ENCODE measurements around the gene NGRN.
"Not testable (repeated sequence)": the region's sequence is repeated elsewhere in the genome, so short reads cannot be mapped to it uniquely, and the experiment has no call there.

The NGRN gene

GRCh38 chr15:90300988-90301706, 35.7 kb downstream of the NGRN start:
- H3K4me1 ChIP-seq (ENCODE audit: control insufficient read depth, insufficient read depth, low read length, poor library complexity, severe bottlenecking) = no peaks in the 10 kb centered on the region
- no peaks in the 10 kb centered on the region for H3K36me3 ChIP-seq (ENCODE audit: control insufficient read depth, insufficient read depth, low read length)
- H3K27ac ChIP-seq (ENCODE audit: low read depth, low read length, severe bottlenecking) = no peak overlapping the region
- H3K4me3 ChIP-seq (ENCODE audit: extremely low read depth, insufficient read depth, low read length, poor library complexity, severe bottlenecking) = no peak overlapping the region
- 64 to 69% methylated on average over 14 to 21 of the region's 21 CpGs for WGBS, 2 experiments (ENCODE audit: insufficient coverage in 2 of 2)
- H3K9me3 ChIP-seq (ENCODE audit: control insufficient read depth, low read length) = no peaks in the 10 kb centered on the region

GRCh38 chr15:90301707-90302300, 36.3 kb downstream of the NGRN start:
- no peak overlapping the region for H3K4me3 ChIP-seq (ENCODE audit: extremely low read depth, insufficient read depth, low read length, poor library complexity, severe bottlenecking)
- 91 to 92% methylated on average over 5 to 6 of the region's 8 CpGs for WGBS, 2 experiments (ENCODE audit: insufficient coverage in 2 of 2)

GRCh38 chr15:90305355-90305754, 39.9 kb downstream of the NGRN start:
- not testable (repeated sequence) for H3K27ac ChIP-seq (ENCODE audit: low read depth, low read length, severe bottlenecking); H3K4me3 ChIP-seq (ENCODE audit: extremely low read depth, insufficient read depth, low read length, poor library complexity, severe bottlenecking); H3K36me3 ChIP-seq (ENCODE audit: control insufficient read depth, insufficient read depth, low read length); H3K4me1 ChIP-seq (ENCODE audit: control insufficient read depth, insufficient read depth, low read length, poor library complexity, severe bottlenecking); H3K9me3 ChIP-seq (ENCODE audit: control insufficient read depth, low read length)
- WGBS, 2 experiments (ENCODE audit: insufficient coverage in 2 of 2) = 92 to 96% methylated on average over 9 to 13 of the region's 14 CpGs

More at GRCh38 chr15:90301707-90302300, 36.3 kb downstream of the NGRN start:
- Histone ChIP-seq H3K36me3 (ENCODE audit: control insufficient read depth, insufficient read depth, low read length) (no peaks in the 10 kb centered on the region), H3K9me3 (ENCODE audit: control insufficient read depth, low read length) (no peaks in the 10 kb centered on the region), H3K4me1 (ENCODE audit: control insufficient read depth, insufficient read depth, low read length, poor library complexity, severe bottlenecking) (no peaks in the 10 kb centered on the region), H3K27ac (ENCODE audit: low read depth, low read length, severe bottlenecking) (no peak overlapping the region)

DNA sequence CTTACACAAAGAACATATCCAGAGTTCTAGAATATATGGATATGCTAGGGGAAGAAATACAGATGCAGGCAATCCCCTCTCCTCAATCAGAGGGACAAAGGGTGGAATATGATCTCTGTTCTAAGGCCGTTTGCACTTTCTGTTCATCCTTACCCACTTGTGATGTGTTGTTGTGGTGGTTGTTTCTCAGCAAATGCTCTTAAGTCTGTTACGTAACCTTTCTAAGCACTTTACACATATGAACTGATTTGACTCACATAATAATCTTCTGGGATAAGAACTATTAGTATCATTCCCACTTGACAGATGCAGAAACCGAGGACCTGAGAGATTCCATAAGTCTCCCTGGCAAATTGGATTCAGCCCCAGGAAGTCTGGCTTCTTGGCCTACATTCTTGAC, 40.5 kb downstream of the NGRN start:
- 80 to 100% methylated on average over 1 of the region's 3 CpGs for WGBS, 2 experiments (ENCODE audit: insufficient coverage in 2 of 2)
- Histone ChIP-seq H3K4me3 (ENCODE audit: extremely low read depth, insufficient read depth, low read length, poor library complexity, severe bottlenecking) (no peak overlapping the region), H3K27ac (ENCODE audit: low read depth, low read length, severe bottlenecking) (no peak overlapping the region), H3K4me1 (ENCODE audit: control insufficient read depth, insufficient read depth, low read length, poor library complexity, severe bottlenecking) (no peaks in the 10 kb centered on the region), H3K9me3 (ENCODE audit: control insufficient read depth, low read length) (no peaks in the 10 kb centered on the region), H3K36me3 (ENCODE audit: control insufficient read depth, insufficient read depth, low read length) (no peaks in the 10 kb centered on the region)

GRCh38 chr15:90306560-90306959, 41.1 kb downstream of the NGRN start:
- 82 to 93% methylated on average over 2 to 3 of the region's 6 CpGs for WGBS, 2 experiments (ENCODE audit: insufficient coverage in 2 of 2)
- H3K4me3 ChIP-seq (ENCODE audit: extremely low read depth, insufficient read depth, low read length, poor library complexity, severe bottlenecking) = no peak overlapping the region
- H3K27ac ChIP-seq (ENCODE audit: low read depth, low read length, severe bottlenecking) = no peak overlapping the region
- H3K9me3 ChIP-seq (ENCODE audit: control insufficient read depth, low read length) = no peaks in the 10 kb centered on the region
- no peaks in the 10 kb centered on the region for H3K4me1 ChIP-seq (ENCODE audit: control insufficient read depth, insufficient read depth, low read length, poor library complexity, severe bottlenecking)
- H3K36me3 ChIP-seq (ENCODE audit: control insufficient read depth, insufficient read depth, low read length) = no peaks in the 10 kb centered on the region

- Histone ChIP-seq H3K9me3 (ENCODE audit: control insufficient read depth, low read length) (no peaks in the 10 kb centered on the region), H3K36me3 (ENCODE audit: control insufficient read depth, insufficient read depth, low read length) (no peaks in the 10 kb centered on the region), H3K27ac (ENCODE audit: low read depth, low read length, severe bottlenecking) (no peak overlapping the region), H3K4me1 (ENCODE audit: control insufficient read depth, insufficient read depth, low read length, poor library complexity, severe bottlenecking) (no peaks in the 10 kb centered on the region), H3K4me3 (ENCODE audit: extremely low read depth, insufficient read depth, low read length, poor library complexity, severe bottlenecking) (no peak overlapping the region)
- 89 to 100% methylated on average over 1 of the region's 2 CpGs for WGBS, 2 experiments (ENCODE audit: insufficient coverage in 2 of 2)
Measured at GRCh38 chr15:90307661-90308060, 42.2 kb downstream of the NGRN start.

DNA sequence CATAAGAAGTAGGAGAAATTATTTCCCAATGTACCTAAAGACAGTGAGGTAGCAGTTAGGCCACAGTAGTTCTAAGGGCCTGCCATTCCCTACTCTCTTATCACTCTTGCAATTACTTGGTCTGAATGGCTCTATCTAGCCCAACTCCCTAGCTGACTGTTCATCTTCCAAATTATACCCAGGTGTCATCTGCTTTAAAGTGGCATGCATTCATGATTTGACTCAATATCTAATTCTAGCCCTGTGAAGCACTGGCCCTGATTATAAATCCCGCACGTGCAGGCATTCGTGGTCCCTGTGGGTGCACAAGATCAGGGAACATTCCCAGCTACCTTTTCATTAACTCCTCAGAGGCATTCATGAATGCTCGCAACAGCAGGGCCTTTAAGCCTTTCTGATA, 43.5 kb downstream of the NGRN start:
- Histone ChIP-seq H3K27ac (ENCODE audit: low read depth, low read length, severe bottlenecking) (no peak overlapping the region), H3K4me1 (ENCODE audit: control insufficient read depth, insufficient read depth, low read length, poor library complexity, severe bottlenecking) (no peaks in the 10 kb centered on the region), H3K9me3 (ENCODE audit: control insufficient read depth, low read length) (no peaks in the 10 kb centered on the region), H3K4me3 (ENCODE audit: extremely low read depth, insufficient read depth, low read length, poor library complexity, severe bottlenecking) (no peak overlapping the region), H3K36me3 (ENCODE audit: control insufficient read depth, insufficient read depth, low read length) (no peaks in the 10 kb centered on the region)
- 96 to 97% methylated on average over 4 of the region's 4 CpGs for WGBS, 2 experiments (ENCODE audit: insufficient coverage in 2 of 2)

DNA sequence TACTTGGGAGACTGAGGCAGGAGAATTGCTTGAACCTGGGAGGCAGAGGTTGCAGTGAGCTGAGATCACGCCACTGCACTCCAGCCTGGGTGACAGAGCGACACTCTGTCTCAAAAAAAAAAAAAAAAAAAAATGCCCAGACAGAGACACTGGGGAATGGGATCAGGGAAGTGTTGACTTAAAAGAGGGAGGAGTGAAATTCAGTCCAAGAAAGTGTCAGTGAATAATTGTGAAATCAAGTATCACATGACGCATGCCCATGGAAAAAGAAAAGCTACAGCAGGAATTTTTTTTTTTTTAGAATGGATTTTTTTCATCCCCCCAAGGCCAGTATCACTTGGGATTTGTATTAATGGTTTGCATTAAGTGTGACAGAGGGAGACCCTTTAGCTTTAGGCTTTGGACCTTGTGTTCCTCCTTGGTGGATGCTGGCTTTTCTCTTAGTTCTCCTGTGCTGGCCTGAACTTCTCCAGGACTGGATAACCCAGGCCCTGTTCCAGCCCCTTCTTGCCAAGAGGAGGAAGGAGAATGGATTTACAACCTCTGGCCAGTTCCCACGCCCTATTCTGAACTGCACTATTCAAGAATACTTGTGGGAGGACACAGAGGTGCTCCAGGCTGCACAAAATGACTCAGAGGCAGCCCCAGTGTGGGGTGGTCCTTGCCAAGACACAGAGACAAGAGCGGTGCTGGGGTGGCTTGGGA, 50.0 kb downstream of the NGRN start:
- H3K9me3 ChIP-seq (ENCODE audit: control insufficient read depth, low read length) = no peaks in the 10 kb centered on the region
- no CpG with 5 or more reads among the region's 5 CpGs for WGBS, 2 experiments (ENCODE audit: insufficient coverage in 2 of 2)
- H3K36me3 ChIP-seq (ENCODE audit: control insufficient read depth, insufficient read depth, low read length) = no peaks in the 10 kb centered on the region
- H3K27ac ChIP-seq (ENCODE audit: low read depth, low read length, severe bottlenecking) = no peak overlapping the region
- peaks cover 8% of the 10 kb centered on the region for H3K4me1 ChIP-seq (ENCODE audit: control insufficient read depth, insufficient read depth, low read length, poor library complexity, severe bottlenecking)
- H3K4me3 ChIP-seq (ENCODE audit: extremely low read depth, insufficient read depth, low read length, poor library complexity, severe bottlenecking) = no peak overlapping the region

DNA sequence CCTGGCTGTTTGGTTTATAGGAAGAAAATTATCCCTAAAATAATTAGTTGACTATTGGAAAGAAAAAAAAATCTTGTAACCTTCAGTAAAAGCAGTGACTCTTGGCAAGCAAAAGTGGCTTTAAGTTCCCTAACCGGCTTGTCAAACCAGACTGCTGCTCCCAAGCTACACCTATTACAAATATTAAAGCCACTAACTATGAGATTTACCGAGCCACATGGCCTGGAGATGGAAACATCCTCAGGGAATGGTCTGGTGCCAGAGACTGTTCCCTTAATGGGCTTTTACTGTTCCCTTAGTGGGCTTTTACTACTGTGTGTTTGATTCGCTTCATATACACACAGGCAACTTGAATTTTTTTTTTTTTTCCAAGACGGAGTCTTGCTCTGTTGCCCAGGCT, 50.7 kb downstream of the NGRN start:
- H3K4me1 ChIP-seq (ENCODE audit: control insufficient read depth, insufficient read depth, low read length, poor library complexity, severe bottlenecking) = peaks cover 10% of the 10 kb centered on the region
- H3K27ac ChIP-seq (ENCODE audit: low read depth, low read length, severe bottlenecking) = no peak overlapping the region
- 94 to 100% methylated on average over 2 of the region's 4 CpGs for WGBS, 2 experiments (ENCODE audit: insufficient coverage in 2 of 2)

GRCh38 chr15:90318591-90318990, 53.1 kb downstream of the NGRN start:
- Histone ChIP-seq H3K9me3 (ENCODE audit: control insufficient read depth, low read length) (no peaks in the 10 kb centered on the region), H3K36me3 (ENCODE audit: control insufficient read depth, insufficient read depth, low read length) (no peaks in the 10 kb centered on the region), H3K4me1 (ENCODE audit: control insufficient read depth, insufficient read depth, low read length, poor library complexity, severe bottlenecking) (peaks cover 19% of the 10 kb centered on the region), H3K4me3 (ENCODE audit: extremely low read depth, insufficient read depth, low read length, poor library complexity, severe bottlenecking) (no peak overlapping the region), H3K27ac (ENCODE audit: low read depth, low read length, severe bottlenecking) (no peak overlapping the region)
- 49 to 72% methylated on average over 2 of the region's 4 CpGs for WGBS, 2 experiments (ENCODE audit: insufficient coverage in 2 of 2)

More for the DNA sequence above, 50.7 kb downstream of the NGRN start:
- Histone ChIP-seq H3K9me3 (ENCODE audit: control insufficient read depth, low read length) (no peaks in the 10 kb centered on the region), H3K36me3 (ENCODE audit: control insufficient read depth, insufficient read depth, low read length) (no peaks in the 10 kb centered on the region), H3K4me3 (ENCODE audit: extremely low read depth, insufficient read depth, low read length, poor library complexity, severe bottlenecking) (no peak overlapping the region)
